Parathyroid adenoma (tissue), 2 donors: ENCODE measurements around the gene DPF1.

Source experiments
- H2AFZ ChIP-seq: fragments of 300-600 bp; sonication (generic); one replicate; pipeline ENCODE4 v1.7.0; 2017; ENCODE audit warnings: antibody characterized with exemption, mild to moderate bottlenecking
- H3K27ac ChIP-seq: fragments of 300-600 bp; sonication (generic); one replicate; pipeline ENCODE4 v1.7.0; 2017
- H3K27me3 ChIP-seq: fragments of 300-600 bp; sonication (generic); one replicate; pipeline ENCODE4 v1.7.0; 2017; ENCODE audit warnings: low read length; ENCODE audit not compliant: control insufficient read depth, insufficient read depth
- H3K36me3 ChIP-seq: fragments of 300-600 bp; sonication (generic); one replicate; pipeline ENCODE4 v1.7.0; 2017; ENCODE audit warnings: low read length; ENCODE audit not compliant: control insufficient read depth, insufficient read depth
- H3K4me1 ChIP-seq: fragments of 300-600 bp; sonication (generic); one replicate; pipeline ENCODE4 v1.7.0; 2017; ENCODE audit warnings: control low read depth
- H3K4me2 ChIP-seq: fragments of 300-600 bp; sonication (generic); one replicate; pipeline ENCODE4 v1.7.0; 2017; ENCODE audit warnings: low read length
- H3K4me3 ChIP-seq: fragments of 300-600 bp; sonication (generic); one replicate; pipeline ENCODE4 v1.7.0; 2017; ENCODE audit warnings: low read depth, low read length
- H3K79me2 ChIP-seq: fragments of 300-600 bp; sonication (generic); one replicate; pipeline ENCODE4 v1.7.0; 2017; ENCODE audit warnings: control low read depth
- H3K9ac ChIP-seq: fragments of 300-600 bp; sonication (generic); one replicate; pipeline ENCODE4 v1.7.0; 2017; ENCODE audit warnings: mild to moderate bottlenecking
- H3K9me3 ChIP-seq: fragments of 300-600 bp; sonication (generic); one replicate; pipeline ENCODE4 v1.7.0; 2017; ENCODE audit warnings: low read length; ENCODE audit not compliant: control insufficient read depth
- CTCF ChIP-seq: fragments of 300-600 bp; sonication (generic); IDR thresholded peaks from one replicate; pipeline ENCODE4 v1.7.0; 2017; ENCODE audit warnings: antibody characterized with exemption, mild to moderate bottlenecking
- donor health status: primary hyperparathyroidism.

DPF1 gene

GRCh38 chr19:38255383-38256014, 31.5 kb upstream of the DPF1 start:
- H3K4me1 ChIP-seq, result peaks cover 8% of the 10 kb centered on the region
- no peaks in the 10 kb centered on the region for H3K27me3 ChIP-seq
- peak overlapping the region; percentile 31 for H3K4me3 ChIP-seq
- H2AFZ ChIP-seq, result no peak overlapping the region
- H3K27ac ChIP-seq, result no peak overlapping the region
- no peaks in the 10 kb centered on the region for H3K79me2 ChIP-seq
- TF ChIP-seq CTCF, result no peak
- no peaks in the 10 kb centered on the region for H3K36me3 ChIP-seq
- no peaks in the 10 kb centered on the region for H3K9me3 ChIP-seq
- no peak overlapping the region for H3K9ac ChIP-seq
- H3K4me2 ChIP-seq, result peak overlapping the region; percentile 57

GRCh38 chr19:38253788-38254187, 29.8 kb upstream of the DPF1 start:
- Histone ChIP-seq H3K9me3 (no peaks in the 10 kb centered on the region), H3K4me2 (no peak overlapping the region), H3K4me1 (peaks cover 9% of the 10 kb centered on the region), H3K27ac (peak overlapping the region; percentile 80), H3K27me3 (no peaks in the 10 kb centered on the region), H2AFZ (no peak overlapping the region), H3K9ac (no peak overlapping the region), H3K79me2 (no peaks in the 10 kb centered on the region), H3K4me3 (no peak overlapping the region), H3K36me3 (no peaks in the 10 kb centered on the region)
- no peak for TF ChIP-seq CTCF

- no peak overlapping the region for H3K4me2 ChIP-seq
- peak overlapping the region; percentile 80 for H3K27ac ChIP-seq
- H3K36me3 ChIP-seq, result no peaks in the 10 kb centered on the region
- H2AFZ ChIP-seq, result no peak overlapping the region
- H3K79me2 ChIP-seq, result no peaks in the 10 kb centered on the region
- TF ChIP-seq CTCF, result no peak
- no peak overlapping the region for H3K9ac ChIP-seq
- H3K4me3 ChIP-seq, result no peak overlapping the region
- H3K27me3 ChIP-seq, result no peaks in the 10 kb centered on the region
- H3K4me1 ChIP-seq, result peaks cover 9% of the 10 kb centered on the region
- H3K9me3 ChIP-seq, result no peaks in the 10 kb centered on the region
These were observed 29.1 kb upstream of the DPF1 start for GRCh38 chr19:38252941-38253691.

GRCh38 chr19:38252385-38252784, 28.4 kb upstream of the DPF1 start:
- Histone ChIP-seq H2AFZ (no peak overlapping the region), H3K79me2 (no peaks in the 10 kb centered on the region), H3K4me3 (no peak overlapping the region), H3K4me2 (no peak overlapping the region), H3K36me3 (no peaks in the 10 kb centered on the region), H3K9me3 (no peaks in the 10 kb centered on the region), H3K9ac (no peak overlapping the region), H3K4me1 (peaks cover 9% of the 10 kb centered on the region), H3K27me3 (no peaks in the 10 kb centered on the region), H3K27ac (peak overlapping the region; percentile 80)
- TF ChIP-seq CTCF, result no peak
